PC-9 (cell line): Measurements from ENCODE around the gene CCL4. TPM values are rescaled to one million over a fixed set of nuclear protein-coding genes. Genes with fewer than 3 reads are reported as not detected.

ENCODE experiments used
- BruUV-seq: library from RNA; stranded (reverse); fragments of 400-500 nt; replicated peaks from 2 replicates; lab custom pipeline; 2021; lab: Mats Ljungman, UMichigan
- CTCF ChIA-PET: fragments of 300-600 bp; sonication (Branson Sonifier 250); formaldehyde crosslinking; loops from one replicate; lab custom pipeline; 2022; ENCODE audit warnings: antibody characterized with exemption; lab: Charles Lee
- POLR2A ChIA-PET: fragments of 300-600 bp; sonication (Branson Sonifier 250); formaldehyde crosslinking; loops from one replicate; lab custom pipeline; 2022; ENCODE audit warnings: antibody characterized with exemption; ENCODE audit not compliant: unreplicated experiment; lab: Charles Lee
- DNase-seq, 2 experiments: peaks; one replicate each; pipeline versions ENCODE4 v3.0.0 to v3.0.0-alpha.2; 2015 to 2022; ENCODE audit warnings: mixed read lengths in 1 of 2
- H2AFZ ChIP-seq: fragments of 200-600 bp; sonication (generic); 2 replicates; pipeline ENCODE4 v1.8.1; 2017; ENCODE audit warnings: antibody characterized with exemption
- H3F3A ChIP-seq: fragments of 200-600 bp; sonication (generic); 2 replicates; pipeline ENCODE4 v1.8.1; 2017; ENCODE audit warnings: antibody characterized with exemption, mild to moderate bottlenecking, low read depth; ENCODE audit not compliant: insufficient read depth
- H3K27ac ChIP-seq: fragments of 200-600 bp; sonication (generic); 2 replicates; pipeline ENCODE4 v1.6.1; 2016; ENCODE audit warnings: mixed run types
- H3K27me3 ChIP-seq: fragments of 200-600 bp; sonication (generic); 2 replicates; pipeline ENCODE4 v1.6.1; 2016; ENCODE audit warnings: low read depth, mixed run types; ENCODE audit not compliant: insufficient read depth
- H3K36me3 ChIP-seq: fragments of 200-600 bp; sonication (generic); 2 replicates; pipeline ENCODE4 v1.6.1; 2016; ENCODE audit warnings: low read depth, mixed run types
- H3K4me1 ChIP-seq: fragments of 200-600 bp; sonication (generic); replicated peaks from 2 replicates; pipeline ENCODE4 v1.6.1; 2016; ENCODE audit warnings: mixed run types; ENCODE audit not compliant: insufficient read depth
- H3K4me2 ChIP-seq: fragments of 200-600 bp; sonication (generic); 2 replicates; pipeline ENCODE4 v1.6.1; 2017; ENCODE audit warnings: mixed run types
- H3K4me3 ChIP-seq: fragments of 200-600 bp; sonication (generic); 2 replicates; pipeline ENCODE4 v1.6.1; 2016; ENCODE audit warnings: mixed run types
- H3K79me2 ChIP-seq: fragments of 200-600 bp; sonication (generic); 2 replicates; pipeline ENCODE4 v1.6.1; 2017; ENCODE audit warnings: low read depth, mixed run types
- H3K9me2 ChIP-seq: fragments of 200-600 bp; sonication (generic); 2 replicates; pipeline ENCODE4 v1.8.1; 2017; ENCODE audit warnings: mild to moderate bottlenecking; ENCODE audit not compliant: insufficient read depth
- H3K9me3 ChIP-seq: fragments of 200-600 bp; sonication (generic); 2 replicates; pipeline ENCODE4 v1.8.1; 2016; ENCODE audit warnings: low read depth; ENCODE audit not compliant: insufficient read depth
- H4K20me1 ChIP-seq: fragments of 200-600 bp; sonication (generic); 2 replicates; pipeline ENCODE4 v1.8.1; 2017; ENCODE audit not compliant: insufficient read depth
- EZH2 ChIP-seq: fragments of 200-600 bp; sonication (generic); IDR thresholded peaks from 2 replicates; pipeline ENCODE4 v1.8.0; 2017; ENCODE audit warnings: antibody characterized with exemption, low read depth
- intact Hi-C: fragments of 100-400 bp; cut with micrococcal nuclease; formaldehyde crosslinking; loops from one replicate; pipeline ENCODE4 v1.10.0; 2022; ENCODE audit not compliant: unreplicated experiment
- total RNA-seq: library from RNA; stranded (reverse); gene quantifications from 2 replicates; pipeline ENCODE4 v1.2.3, GENCODE V29; 2021
- TF ChIP-seq, protein P1 (sequence below): fragments of 200-600 bp; sonication (generic); conservative IDR thresholded peaks from 2 replicates; pipeline ENCODE4 v1.6.1; 2017; ENCODE audit warnings: mixed run types, antibody characterized with exemption, mild to moderate bottlenecking, moderate library complexity

CCL4 gene
- total RNA-seq, 1 experiment from 2014 or later: not detected

DNA sequence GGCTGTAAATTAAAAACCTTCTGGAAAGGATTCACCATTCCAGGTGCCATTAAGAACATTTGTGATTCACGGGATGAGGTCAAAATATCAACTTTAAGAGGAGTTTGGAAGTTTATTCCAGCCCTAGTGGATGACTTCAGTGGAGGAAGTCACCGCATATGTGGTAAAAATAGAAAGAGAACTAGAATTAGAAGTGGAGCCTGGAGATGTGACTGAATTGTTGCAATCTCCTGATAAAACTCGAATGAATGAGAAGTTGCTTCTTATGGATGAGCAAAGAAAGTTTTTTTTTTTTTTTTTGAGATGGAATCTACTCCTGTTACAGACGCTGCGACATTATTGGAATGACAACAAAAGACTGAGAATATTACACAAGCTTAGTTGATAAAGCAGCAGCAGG, 26.7 kb downstream of the CCL4 start:
- no peaks in the 10 kb centered on the region for H3K9me3 ChIP-seq
- no peak for TF ChIP-seq EZH2
- TF ChIP-seq, protein P1, sequence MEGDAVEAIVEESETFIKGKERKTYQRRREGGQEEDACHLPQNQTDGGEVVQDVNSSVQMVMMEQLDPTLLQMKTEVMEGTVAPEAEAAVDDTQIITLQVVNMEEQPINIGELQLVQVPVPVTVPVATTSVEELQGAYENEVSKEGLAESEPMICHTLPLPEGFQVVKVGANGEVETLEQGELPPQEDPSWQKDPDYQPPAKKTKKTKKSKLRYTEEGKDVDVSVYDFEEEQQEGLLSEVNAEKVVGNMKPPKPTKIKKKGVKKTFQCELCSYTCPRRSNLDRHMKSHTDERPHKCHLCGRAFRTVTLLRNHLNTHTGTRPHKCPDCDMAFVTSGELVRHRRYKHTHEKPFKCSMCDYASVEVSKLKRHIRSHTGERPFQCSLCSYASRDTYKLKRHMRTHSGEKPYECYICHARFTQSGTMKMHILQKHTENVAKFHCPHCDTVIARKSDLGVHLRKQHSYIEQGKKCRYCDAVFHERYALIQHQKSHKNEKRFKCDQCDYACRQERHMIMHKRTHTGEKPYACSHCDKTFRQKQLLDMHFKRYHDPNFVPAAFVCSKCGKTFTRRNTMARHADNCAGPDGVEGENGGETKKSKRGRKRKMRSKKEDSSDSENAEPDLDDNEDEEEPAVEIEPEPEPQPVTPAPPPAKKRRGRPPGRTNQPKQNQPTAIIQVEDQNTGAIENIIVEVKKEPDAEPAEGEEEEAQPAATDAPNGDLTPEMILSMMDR: no peak
- POLR2A ChIA-PET: no interaction called here
- no peaks in the 10 kb centered on the region for H4K20me1 ChIP-seq
- no peak overlapping the region for H3K4me3 ChIP-seq
- BruUV-seq: no TSS peak
- no peaks in the 10 kb centered on the region for H3K36me3 ChIP-seq
- H3K4me2 ChIP-seq: no peak overlapping the region
- peaks cover 41% of the 10 kb centered on the region; the same call in 1 of the 2 replicates for H3K27me3 ChIP-seq
- no peak overlapping the region for H2AFZ ChIP-seq
- H3K4me1 ChIP-seq: no peaks in the 10 kb centered on the region
- no peak for DNase-seq
- CTCF ChIA-PET: no interaction called here
- H3K27ac ChIP-seq: no peak overlapping the region
- no peaks in the 10 kb centered on the region for H3K79me2 ChIP-seq
- intact Hi-C loops: no loop called here
- H3F3A ChIP-seq: no peaks in the 10 kb centered on the region
- no peaks in the 10 kb centered on the region for H3K9me2 ChIP-seq

DNA sequence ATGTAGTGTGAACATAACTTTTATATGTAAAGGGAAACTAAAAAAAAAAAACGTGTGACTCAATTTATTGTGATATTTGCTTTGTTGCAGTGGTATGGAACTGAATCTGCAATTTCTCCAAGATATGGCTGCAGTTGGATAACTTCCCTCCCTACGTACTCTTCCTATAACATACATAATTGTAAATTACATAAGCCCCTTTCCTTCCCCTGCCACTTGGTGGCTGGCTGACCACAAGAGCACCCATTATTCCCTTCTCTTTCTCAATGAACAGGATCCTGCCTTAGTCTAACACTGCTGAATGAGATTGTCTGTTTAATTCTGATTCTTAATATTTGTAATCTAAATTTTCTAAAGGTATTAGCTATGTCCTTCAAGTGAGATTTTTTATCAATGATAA, 27.8 kb downstream of the CCL4 start:
- no peak overlapping the region for H3K27ac ChIP-seq
- no peaks in the 10 kb centered on the region for H4K20me1 ChIP-seq
- DNase-seq: no peak
- no TSS peak for BruUV-seq
- H3K36me3 ChIP-seq: no peaks in the 10 kb centered on the region
- TF ChIP-seq, protein P1: no peak
- TF ChIP-seq EZH2: no peak
- H3F3A ChIP-seq: no peaks in the 10 kb centered on the region
- intact Hi-C loops: no loop called here
- peaks cover 41% of the 10 kb centered on the region; the same call in 1 of the 2 replicates for H3K27me3 ChIP-seq
- no peaks in the 10 kb centered on the region for H3K4me1 ChIP-seq
- no peak overlapping the region for H2AFZ ChIP-seq
- ChIA-PET CTCF (no interaction called here), POLR2A (no interaction called here)
- no peaks in the 10 kb centered on the region for H3K9me3 ChIP-seq
- no peak overlapping the region for H3K4me3 ChIP-seq
- no peak overlapping the region for H3K4me2 ChIP-seq
- no peaks in the 10 kb centered on the region for H3K9me2 ChIP-seq
- no peaks in the 10 kb centered on the region for H3K79me2 ChIP-seq

DNA sequence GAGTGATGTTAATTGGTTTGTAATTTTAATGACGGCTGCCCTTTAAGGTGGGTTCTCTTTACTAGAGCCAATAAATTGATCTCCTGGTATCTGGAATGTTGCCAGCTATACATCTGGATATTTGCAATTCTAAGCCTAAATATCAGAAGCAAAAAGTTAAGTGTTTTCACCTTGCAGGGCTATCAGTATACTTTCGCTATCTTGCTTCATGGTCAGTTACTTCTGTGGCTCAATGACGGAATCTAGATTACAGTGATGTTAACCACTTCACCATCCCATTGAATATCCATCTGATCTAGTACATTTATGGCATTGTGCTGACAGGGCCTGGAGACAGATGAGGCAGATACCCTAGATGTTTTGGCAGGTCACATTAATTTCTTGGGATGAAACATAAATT, 28.3 kb downstream of the CCL4 start:
- Histone ChIP-seq H2AFZ (no peak overlapping the region), H4K20me1 (no peaks in the 10 kb centered on the region), H3K27me3 (peaks cover 40% of the 10 kb centered on the region; the same call in 1 of the 2 replicates), H3K36me3 (no peaks in the 10 kb centered on the region), H3K9me3 (no peaks in the 10 kb centered on the region), H3K4me3 (no peak overlapping the region), H3K4me2 (no peak overlapping the region), H3F3A (no peaks in the 10 kb centered on the region), H3K4me1 (no peaks in the 10 kb centered on the region), H3K79me2 (no peaks in the 10 kb centered on the region), H3K9me2 (no peaks in the 10 kb centered on the region), H3K27ac (no peak overlapping the region)
- no TSS peak for BruUV-seq
- TF ChIP-seq, protein P1: no peak
- no peak for TF ChIP-seq EZH2
- DNase-seq: no peak
- POLR2A ChIA-PET: no interaction called here
- intact Hi-C loops: no loop called here
- CTCF ChIA-PET: no interaction called here
